Natural killer cell (primary cell): ENCODE measurements around the gene DLG5. TPM values are rescaled to one million over a fixed set of nuclear protein-coding genes. Genes with fewer than 3 reads are reported as not detected.

ENCODE experiments used
- ATAC-seq, 3 donors: fragments of 150-1000 bp in 2 of 3; fragments of 200-7000 bp in 1 of 3; cut with Tn5 transposase; 1 replicate in 1 of 3; 2 replicates in 2 of 3; pipeline ENCODE4 v1.10.0; 2021; ENCODE audit warnings: mild to moderate bottlenecking in 2 of 3, moderate library complexity in 2 of 3
- DNase-seq, 2 donors: peaks; one replicate each; pipeline versions ENCODE4 v3.0.0 to v3.0.0-alpha.2; 2013 to 2021; ENCODE audit warnings: mixed read lengths in 1 of 2
- H3K27ac ChIP-seq: one replicate; pipeline ENCODE4 v1.5.1; 2013; ENCODE audit warnings: mild to moderate bottlenecking, low read length
- H3K27me3 ChIP-seq: one replicate; pipeline ENCODE4 v1.6.1; 2013; ENCODE audit warnings: low read length; ENCODE audit not compliant: control insufficient read depth, insufficient read depth
- H3K36me3 ChIP-seq: one replicate; pipeline ENCODE4 v1.6.1; 2013; ENCODE audit warnings: low read length; ENCODE audit not compliant: control insufficient read depth, insufficient read depth
- H3K4me1 ChIP-seq: one replicate; pipeline ENCODE4 v1.6.1; 2013; ENCODE audit warnings: low read length; ENCODE audit not compliant: control insufficient read depth, insufficient read depth
- H3K4me3 ChIP-seq: one replicate; pipeline ENCODE4 v1.5.1; 2013; ENCODE audit warnings: low read length
- H3K9me3 ChIP-seq: one replicate; pipeline ENCODE4 v1.6.1; 2013; ENCODE audit warnings: low read length; ENCODE audit not compliant: control insufficient read depth, insufficient read depth
- H3K27ac Mint-ChIP-seq, 2 donors: one replicate each; pipeline ENCODE4 v1.8.0; 2022; ENCODE audit warnings: mild to moderate bottlenecking in 2 of 2, mixed read lengths in 2 of 2, moderate library complexity in 1 of 2
- H3K27me3 Mint-ChIP-seq, 2 donors: one replicate each; pipeline ENCODE4 v1.8.0; 2022; ENCODE audit warnings: low read depth in 2 of 2, mixed read lengths in 2 of 2
- H3K36me3 Mint-ChIP-seq: one replicate; pipeline ENCODE4 v1.8.0; 2022; ENCODE audit warnings: mixed read lengths
- H3K4me1 Mint-ChIP-seq, 2 donors: one replicate each; pipeline ENCODE4 v1.8.0; 2022; ENCODE audit warnings: mixed read lengths in 2 of 2
- H3K4me3 Mint-ChIP-seq: one replicate; pipeline ENCODE4 v1.8.0; 2022; ENCODE audit warnings: mild to moderate bottlenecking, moderate library complexity, mixed read lengths
- H3K9me3 Mint-ChIP-seq, 2 donors: one replicate each; pipeline ENCODE4 v1.8.0; 2022; ENCODE audit warnings: mixed read lengths in 2 of 2
- CTCF ChIP-seq: fragments of 200-600 bp; IDR thresholded peaks from one replicate; pipeline ENCODE4 v1.8.0; 2022; ENCODE audit warnings: antibody characterized with exemption
- WGBS: methylation state at CpG from one replicate; pipeline ENCODE4 v1.1.7; 2013; ENCODE audit warnings: missing lambda C conversion rate; ENCODE audit not compliant: insufficient coverage; 5-methylcytosine and 5-hydroxymethylcytosine counted together
- intact Hi-C: fragments of 100-400 bp; cut with micrococcal nuclease; formaldehyde crosslinking; loops from one replicate; pipeline ENCODE4 v1.14.2; 2022
- total RNA-seq, 4 donors: library from RNA; stranded (reverse); fragments of 120-200 nt in 1 of 4; gene quantifications; one replicate each; pipeline versions ENCODE4 v1.2.3 to v1.2.4, GENCODE V29; 2013 to 2022

Gene DLG5
- total RNA-seq, 3 donors from 2014 or later (not counting 1 experiment from before 2014, with no cell fraction given) = 52.8 to 75.0 (median 52.9) TPM

- Mint-ChIP-seq H3K9me3 (no peaks in the 10 kb centered on the region), H3K36me3 (no peaks in the 10 kb centered on the region), H3K27ac (peak overlapping the region in 1 of 2 donors; percentile 8), H3K4me3 (no peak overlapping the region), H3K4me1 (peaks cover 6 to 8% of the 10 kb centered on the region in 2 donors), H3K27me3 (no peaks in the 10 kb centered on the region)
- ATAC-seq = peak in 1 of 3 donors; percentile 47
- no peak overlapping the region for H3K4me3 ChIP-seq
- no peak overlapping the region for H3K27ac ChIP-seq
- no peaks in the 10 kb centered on the region for H3K9me3 ChIP-seq
- peaks cover 36% of the 10 kb centered on the region for H3K36me3 ChIP-seq
- peaks cover 6% of the 10 kb centered on the region for H3K4me1 ChIP-seq
- no peak for TF ChIP-seq CTCF
- peak in 1 of 2 donors; percentile 16 for DNase-seq
- WGBS = 88% methylated on average over 8 of the region's 8 CpGs
- intact Hi-C loops = loop anchor here (1.0 kb wide), 1 partner anchor 128 kb away; no protein-coding TSS in a partner anchor
- H3K27me3 ChIP-seq = no peaks in the 10 kb centered on the region
Measured at GRCh38 chr10:77974396-77975074, 48.0 kb upstream of the DLG5 start.

- Mint-ChIP-seq H3K4me1 (peaks cover 6 to 8% of the 10 kb centered on the region in 2 donors), H3K4me3 (no peak overlapping the region), H3K36me3 (no peaks in the 10 kb centered on the region), H3K27me3 (no peaks in the 10 kb centered on the region), H3K27ac (peak overlapping the region in 1 of 2 donors; percentile 34), H3K9me3 (no peaks in the 10 kb centered on the region)
- H3K4me3 ChIP-seq = no peak overlapping the region
- 98% methylated on average over 3 of the region's 5 CpGs for WGBS
- peaks cover 6% of the 10 kb centered on the region for H3K4me1 ChIP-seq
- intact Hi-C loops = no loop called here
- no peak for DNase-seq
- H3K36me3 ChIP-seq = peaks cover 27% of the 10 kb centered on the region
- ATAC-seq = no peak
- no peak overlapping the region for H3K27ac ChIP-seq
- H3K9me3 ChIP-seq = no peaks in the 10 kb centered on the region
- TF ChIP-seq CTCF = no peak
- no peaks in the 10 kb centered on the region for H3K27me3 ChIP-seq
Measured at GRCh38 chr10:77973276-77973675, 46.7 kb upstream of the DLG5 start.

- Histone ChIP-seq H3K4me3 (no peak overlapping the region), H3K9me3 (no peaks in the 10 kb centered on the region), H3K27ac (no peak overlapping the region), H3K36me3 (peaks cover 16% of the 10 kb centered on the region), H3K27me3 (no peaks in the 10 kb centered on the region), H3K4me1 (peaks cover 6% of the 10 kb centered on the region)
- Mint-ChIP-seq H3K9me3 (no peaks in the 10 kb centered on the region), H3K4me1 (peaks cover 6 to 8% of the 10 kb centered on the region in 2 donors), H3K36me3 (no peaks in the 10 kb centered on the region), H3K4me3 (no peak overlapping the region), H3K27me3 (no peaks in the 10 kb centered on the region), H3K27ac (peak overlapping the region; percentile 34 to 38)
- WGBS = 91% methylated on average over 5 of the region's 5 CpGs
- no peak for DNase-seq
- intact Hi-C loops = no loop called here
- no peak for TF ChIP-seq CTCF
- ATAC-seq = no peak
Measured at GRCh38 chr10:77972148-77972547, 45.6 kb upstream of the DLG5 start.

GRCh38 chr10:77971804-77972144 lies 45.2 kb upstream of the DLG5 start:
- DNase-seq (no peak), ATAC-seq (no peak)
- no peak for TF ChIP-seq CTCF
- Mint-ChIP-seq H3K36me3 (no peaks in the 10 kb centered on the region), H3K27me3 (no peaks in the 10 kb centered on the region), H3K9me3 (no peaks in the 10 kb centered on the region), H3K27ac (peak overlapping the region in 1 of 2 donors; percentile 36), H3K4me3 (no peak overlapping the region), H3K4me1 (peaks cover 6 to 8% of the 10 kb centered on the region in 2 donors)
- Histone ChIP-seq H3K4me3 (no peak overlapping the region), H3K36me3 (peaks cover 12% of the 10 kb centered on the region), H3K9me3 (no peaks in the 10 kb centered on the region), H3K27me3 (no peaks in the 10 kb centered on the region), H3K27ac (no peak overlapping the region), H3K4me1 (peaks cover 6% of the 10 kb centered on the region)
- intact Hi-C loops = no loop called here
- 95% methylated on average over 3 of the region's 3 CpGs for WGBS
